LNCaP clone FGC (cell line): ENCODE data around the gene ABCC6.
"Not testable (repeated sequence)": the region's sequence is repeated elsewhere in the genome, so short reads cannot be mapped to it uniquely, and the experiment has no call there.

Experiments used
- DNase-seq: peaks from one replicate; pipeline ENCODE4 v3.0.0-alpha.2; 2011; ENCODE audit warnings: low read depth
- H3K4me3 ChIP-seq: 2 replicates; pipeline ENCODE4 v1.5.1; 2011; ENCODE audit warnings: mild to moderate bottlenecking, low read depth, low read length, control low read depth
- CTCF ChIP-seq: IDR thresholded peaks from 2 replicates; pipeline ENCODE4 v1.5.1; 2012; ENCODE audit warnings: mild to moderate bottlenecking; ENCODE audit not compliant: control insufficient read depth, insufficient read depth; ENCODE audit errors: extremely low read depth

ABCC6 gene

GRCh38 chr16:16202400-16203143, 20.7 kb downstream of the ABCC6 start:
- peak; percentile 37 for DNase-seq
- TF ChIP-seq CTCF, result peak; percentile 30; the same call in 1 of the 2 replicates
- H3K4me3 ChIP-seq, result not testable (repeated sequence)

GRCh38 chr16:16201880-16202279, 21.4 kb downstream of the ABCC6 start:
- H3K4me3 ChIP-seq, DNase-seq: not testable (repeated sequence)

GRCh38 chr16:16200391-16200790, 22.9 kb downstream of the ABCC6 start:
- H3K4me3 ChIP-seq, DNase-seq: not testable (repeated sequence)

GRCh38 chr16:16199428-16199827, 23.9 kb downstream of the ABCC6 start:
- not testable (repeated sequence) for DNase-seq

GRCh38 chr16:16197966-16198365, 25.3 kb downstream of the ABCC6 start:
- TF ChIP-seq CTCF, result no peak
- DNase-seq, result no peak
- no peak overlapping the region for H3K4me3 ChIP-seq

More at GRCh38 chr16:16199428-16199827, 23.9 kb downstream of the ABCC6 start:
- H3K4me3 ChIP-seq, result not testable (repeated sequence)

GRCh38 chr16:16197331-16197730, 26.0 kb downstream of the ABCC6 start:
- no peak for DNase-seq
- no peak for TF ChIP-seq CTCF
- no peak overlapping the region for H3K4me3 ChIP-seq

GRCh38 chr16:16196099-16196498, 27.2 kb downstream of the ABCC6 start:
- no peak for DNase-seq
- no peak for TF ChIP-seq CTCF
- H3K4me3 ChIP-seq, result no peak overlapping the region

GRCh38 chr16:16191493-16192167, 31.7 kb downstream of the ABCC6 start:
- DNase-seq, result no peak
- TF ChIP-seq CTCF, result no peak
- no peak overlapping the region for H3K4me3 ChIP-seq

- not testable (repeated sequence) for H3K4me3 ChIP-seq, DNase-seq
Observed at GRCh38 chr16:16190966-16191365, 32.3 kb downstream of the ABCC6 start.
